WTC11 (cell line): ENCODE measurements around the gene TPRX1. TPM values are rescaled to one million over a fixed set of nuclear protein-coding genes. Genes with fewer than 3 reads are reported as not detected.

ENCODE experiments used
- ATAC-seq: fragments of 200-7000 bp; cut with Tn5 transposase; 2 replicates; pipeline ENCODE4 v1.10.0; 2021; ENCODE audit warnings: mild to moderate bottlenecking, moderate library complexity
- CTCF ChIA-PET: fragments of 300-600 bp; sonication (Branson Sonifier 250); formaldehyde crosslinking; loops from one replicate; lab custom pipeline; 2021; ENCODE audit warnings: antibody characterized with exemption; lab: Charles Lee
- POLR2A ChIA-PET: fragments of 350-600 bp; sonication (Branson Sonifier 250); formaldehyde crosslinking; loops from one replicate; lab custom pipeline; 2021; ENCODE audit warnings: antibody characterized with exemption; lab: Charles Lee
- DNase-seq: peaks from one replicate; pipeline ENCODE4 v3.0.0; 2021; ENCODE audit warnings: low spot score
- H3K27ac Mint-ChIP-seq: 2 replicates; pipeline ENCODE4 v1.8.0; 2021; ENCODE audit warnings: mixed read lengths
- H3K27me3 Mint-ChIP-seq: 2 replicates; pipeline ENCODE4 v1.8.0; 2021; ENCODE audit warnings: low read depth, mild to moderate bottlenecking, moderate library complexity, mixed read lengths
- H3K36me3 Mint-ChIP-seq: 2 replicates; pipeline ENCODE4 v1.8.0; 2021; ENCODE audit warnings: mixed read lengths
- H3K4me1 Mint-ChIP-seq: 2 replicates; pipeline ENCODE4 v1.8.0; 2022; ENCODE audit warnings: mixed read lengths
- H3K4me3 Mint-ChIP-seq: 2 replicates; pipeline ENCODE4 v1.8.0; 2021; ENCODE audit warnings: mild to moderate bottlenecking, moderate library complexity, mixed read lengths
- H3K9me3 Mint-ChIP-seq: 2 replicates; pipeline ENCODE4 v1.8.0; 2021; ENCODE audit warnings: mixed read lengths
- ELF4 ChIP-seq: sonication (generic); formaldehyde crosslinking; IDR thresholded peaks from 2 replicates; pipeline ENCODE4 v1.8.1; 2022; ENCODE audit warnings: low read depth, mild to moderate bottlenecking, moderate library complexity, missing genetic modification reagents
- JAZF1 ChIP-seq: fragments of 250-450 bp; sonication (Bioruptor Pico); IDR thresholded peaks from 2 replicates; pipeline ENCODE4 v1.9.0; 2021; ENCODE audit warnings: moderate library complexity, mild to moderate bottlenecking, inconsistent platforms
- OVOL2 ChIP-seq: fragments of 250-450 bp; sonication (Bioruptor Pico); IDR thresholded peaks from 2 replicates; pipeline ENCODE4 v1.9.0; 2021; ENCODE audit warnings: mild to moderate bottlenecking, borderline replicate concordance
- RELA ChIP-seq: sonication (generic); formaldehyde crosslinking; IDR thresholded peaks from 2 replicates; pipeline ENCODE4 v1.8.1; 2022; ENCODE audit warnings: missing genetic modification reagents, mild to moderate bottlenecking, borderline replicate concordance
- SOX15 ChIP-seq: fragments of 250-450 bp; sonication (Bioruptor Pico); IDR thresholded peaks from 2 replicates; pipeline ENCODE4 v1.9.0; 2021; ENCODE audit warnings: mild to moderate bottlenecking
- ZNF138 ChIP-seq: sonication (generic); formaldehyde crosslinking; conservative IDR thresholded peaks from 2 replicates; pipeline ENCODE4 v1.8.1; 2022; ENCODE audit warnings: mild to moderate bottlenecking, moderate library complexity, missing genetic modification reagents
- ZNF423 ChIP-seq: fragments of 250-450 bp; sonication (Bioruptor Pico); IDR thresholded peaks from 2 replicates; pipeline ENCODE4 v2.1.2; 2022; ENCODE audit warnings: mild to moderate bottlenecking, moderate library complexity
- total RNA-seq: library from RNA; stranded (reverse); gene quantifications from 3 replicates; pipeline ENCODE4 v1.2.3, GENCODE V29; 2021
- TF ChIP-seq, protein P1 (sequence below): sonication (generic); formaldehyde crosslinking; conservative IDR thresholded peaks from 2 replicates; pipeline ENCODE4 v1.8.1; 2023; ENCODE audit warnings: mild to moderate bottlenecking, low read depth, missing genetic modification reagents, moderate library complexity
- TF ChIP-seq, protein P2 (sequence below): sonication (generic); formaldehyde crosslinking; IDR thresholded peaks from 2 replicates; pipeline ENCODE4 v1.8.1; 2022; ENCODE audit warnings: mild to moderate bottlenecking, moderate library complexity, missing genetic modification reagents
- TF ChIP-seq, protein P3 (sequence below): fragments of 200-600 bp; IDR thresholded peaks from 2 replicates; pipeline ENCODE4 v1.8.0; 2022; ENCODE audit warnings: antibody characterized with exemption
- TF ChIP-seq, protein P4 (sequence below): sonication (generic); formaldehyde crosslinking; IDR thresholded peaks from 2 replicates; pipeline ENCODE4 v1.8.0; 2022; ENCODE audit warnings: mild to moderate bottlenecking, missing genetic modification reagents
- TF ChIP-seq, protein P5 (sequence below): sonication (generic); formaldehyde crosslinking; IDR thresholded peaks from 2 replicates; pipeline ENCODE4 v1.8.0; 2022; ENCODE audit warnings: missing genetic modification reagents
- TF ChIP-seq, protein P6 (sequence below): sonication (generic); formaldehyde crosslinking; IDR thresholded peaks from 2 replicates; pipeline ENCODE4 v1.8.1; 2022; ENCODE audit warnings: low read depth, mild to moderate bottlenecking, moderate library complexity, missing genetic modification reagents, borderline replicate concordance
- TF ChIP-seq, protein P7 (sequence below): fragments of 250-450 bp; sonication (Bioruptor Pico); IDR thresholded peaks from 2 replicates; pipeline ENCODE4 v1.8.0; 2021; ENCODE audit warnings: mild to moderate bottlenecking

Gene TPRX1
- total RNA-seq, 1 experiment from 2014 or later, result not detected

DNA sequence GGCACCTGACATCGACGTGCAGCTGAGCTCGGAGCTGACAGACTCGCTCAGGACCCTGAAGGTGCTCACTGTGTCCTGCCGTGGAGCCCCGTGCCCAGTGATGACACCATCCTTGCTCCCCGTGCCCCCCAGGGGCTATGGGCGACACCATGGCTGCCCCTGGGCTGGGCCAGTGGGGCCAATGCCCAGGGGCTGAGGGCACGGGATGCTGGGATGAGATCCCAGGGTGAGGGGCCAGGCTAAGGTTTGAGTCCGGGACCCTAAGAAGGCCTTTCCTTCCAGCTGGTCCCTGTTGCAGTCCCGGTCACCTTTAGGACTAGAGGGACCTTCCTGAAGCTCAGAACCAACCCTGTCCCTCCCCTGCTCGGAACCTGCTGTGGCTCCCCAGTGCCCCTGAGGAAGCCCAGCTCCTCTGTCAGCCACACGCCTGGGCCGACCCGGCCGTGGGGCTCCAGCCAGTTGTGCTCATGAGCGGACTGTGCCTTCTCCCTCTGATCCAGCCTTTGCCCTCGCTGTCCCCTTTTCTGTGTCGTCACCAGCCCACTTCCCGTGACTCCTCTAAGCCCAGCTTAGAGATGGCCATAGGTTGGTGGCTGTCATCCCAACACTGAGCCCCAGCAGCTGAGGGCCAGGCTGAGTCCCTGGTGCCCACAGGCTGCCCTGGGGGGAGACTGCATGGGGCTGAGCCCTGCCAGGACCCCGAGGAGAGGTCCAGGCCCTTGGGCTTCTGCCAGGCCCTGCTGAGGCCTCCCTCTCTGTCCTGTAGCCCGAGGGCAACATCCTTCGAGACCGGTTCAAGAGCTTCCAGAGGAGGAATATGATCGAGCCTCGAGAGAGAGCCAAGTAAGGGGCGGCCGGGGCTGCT is 48.4 kb downstream of the TPRX1 start (continued):
- TF ChIP-seq, protein P1, sequence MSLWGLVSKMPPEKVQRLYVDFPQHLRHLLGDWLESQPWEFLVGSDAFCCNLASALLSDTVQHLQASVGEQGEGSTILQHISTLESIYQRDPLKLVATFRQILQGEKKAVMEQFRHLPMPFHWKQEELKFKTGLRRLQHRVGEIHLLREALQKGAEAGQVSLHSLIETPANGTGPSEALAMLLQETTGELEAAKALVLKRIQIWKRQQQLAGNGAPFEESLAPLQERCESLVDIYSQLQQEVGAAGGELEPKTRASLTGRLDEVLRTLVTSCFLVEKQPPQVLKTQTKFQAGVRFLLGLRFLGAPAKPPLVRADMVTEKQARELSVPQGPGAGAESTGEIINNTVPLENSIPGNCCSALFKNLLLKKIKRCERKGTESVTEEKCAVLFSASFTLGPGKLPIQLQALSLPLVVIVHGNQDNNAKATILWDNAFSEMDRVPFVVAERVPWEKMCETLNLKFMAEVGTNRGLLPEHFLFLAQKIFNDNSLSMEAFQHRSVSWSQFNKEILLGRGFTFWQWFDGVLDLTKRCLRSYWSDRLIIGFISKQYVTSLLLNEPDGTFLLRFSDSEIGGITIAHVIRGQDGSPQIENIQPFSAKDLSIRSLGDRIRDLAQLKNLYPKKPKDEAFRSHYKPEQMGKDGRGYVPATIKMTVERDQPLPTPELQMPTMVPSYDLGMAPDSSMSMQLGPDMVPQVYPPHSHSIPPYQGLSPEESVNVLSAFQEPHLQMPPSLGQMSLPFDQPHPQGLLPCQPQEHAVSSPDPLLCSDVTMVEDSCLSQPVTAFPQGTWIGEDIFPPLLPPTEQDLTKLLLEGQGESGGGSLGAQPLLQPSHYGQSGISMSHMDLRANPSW (CRISPR knock-in tag), result no peak
- no peak for TF ChIP-seq ZNF138 (CRISPR knock-in tag)

DNA sequence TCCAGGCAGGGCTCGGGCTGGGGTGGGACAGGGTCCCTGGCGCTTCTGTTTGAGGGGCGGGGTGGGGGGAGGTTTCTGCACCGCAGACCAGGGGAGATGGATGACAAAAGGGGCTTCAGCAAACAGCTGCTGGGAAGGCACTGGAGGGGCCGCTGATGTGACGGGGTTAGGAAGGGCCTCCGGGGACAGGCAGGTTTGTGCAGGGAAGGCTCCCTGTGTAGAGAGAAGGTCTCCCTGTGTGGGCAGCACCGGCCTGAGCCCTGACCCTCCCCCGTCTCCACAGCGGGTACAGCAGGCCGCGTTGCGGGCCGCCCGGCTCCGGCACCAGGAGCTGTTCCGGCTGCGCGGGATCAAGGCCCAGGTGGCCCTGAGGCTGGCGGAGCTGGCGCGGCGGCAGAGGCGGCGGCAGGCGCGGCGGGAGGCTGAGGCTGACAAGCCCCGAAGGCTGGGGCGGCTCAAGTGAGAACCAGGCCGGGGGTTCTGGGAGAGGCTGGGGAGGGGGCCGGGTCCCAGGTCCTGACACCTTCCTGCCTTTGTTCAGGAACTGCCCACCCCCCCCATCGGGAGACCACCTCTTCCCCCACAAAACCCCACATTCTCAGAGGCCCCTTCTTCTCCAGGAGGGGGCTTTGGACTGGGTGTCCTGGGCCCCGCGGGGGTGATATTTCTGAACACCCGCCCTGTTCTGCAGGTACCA is 49.1 kb downstream of the TPRX1 start:
- Mint-ChIP-seq H3K27ac (no peak overlapping the region), H3K36me3 (peaks cover 66% of the 10 kb centered on the region), H3K4me3 (no peak overlapping the region), H3K4me1 (no peaks in the 10 kb centered on the region), H3K27me3 (no peaks in the 10 kb centered on the region), H3K9me3 (peaks cover 4% of the 10 kb centered on the region)
- DNase-seq (no peak), ATAC-seq (no peak)
- ChIA-PET CTCF (interaction anchor here (0.6 to 4.8 kb wide), 3 partner anchors 8 to 33 kb away, joined by 3 to 26 read pairs (median 6); no protein-coding TSS in a partner anchor), POLR2A (no interaction called here)
- TF ChIP-seq ZNF423 (CRISPR knock-in tag), result no peak
- TF ChIP-seq ELF4, result no peak
- no peak for TF ChIP-seq ZNF138 (CRISPR knock-in tag)
- TF ChIP-seq, protein P2, sequence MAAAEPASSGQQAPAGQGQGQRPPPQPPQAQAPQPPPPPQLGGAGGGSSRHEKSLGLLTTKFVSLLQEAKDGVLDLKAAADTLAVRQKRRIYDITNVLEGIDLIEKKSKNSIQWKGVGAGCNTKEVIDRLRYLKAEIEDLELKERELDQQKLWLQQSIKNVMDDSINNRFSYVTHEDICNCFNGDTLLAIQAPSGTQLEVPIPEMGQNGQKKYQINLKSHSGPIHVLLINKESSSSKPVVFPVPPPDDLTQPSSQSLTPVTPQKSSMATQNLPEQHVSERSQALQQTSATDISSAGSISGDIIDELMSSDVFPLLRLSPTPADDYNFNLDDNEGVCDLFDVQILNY (CRISPR knock-in tag), result no peak
- TF ChIP-seq, protein P3, sequence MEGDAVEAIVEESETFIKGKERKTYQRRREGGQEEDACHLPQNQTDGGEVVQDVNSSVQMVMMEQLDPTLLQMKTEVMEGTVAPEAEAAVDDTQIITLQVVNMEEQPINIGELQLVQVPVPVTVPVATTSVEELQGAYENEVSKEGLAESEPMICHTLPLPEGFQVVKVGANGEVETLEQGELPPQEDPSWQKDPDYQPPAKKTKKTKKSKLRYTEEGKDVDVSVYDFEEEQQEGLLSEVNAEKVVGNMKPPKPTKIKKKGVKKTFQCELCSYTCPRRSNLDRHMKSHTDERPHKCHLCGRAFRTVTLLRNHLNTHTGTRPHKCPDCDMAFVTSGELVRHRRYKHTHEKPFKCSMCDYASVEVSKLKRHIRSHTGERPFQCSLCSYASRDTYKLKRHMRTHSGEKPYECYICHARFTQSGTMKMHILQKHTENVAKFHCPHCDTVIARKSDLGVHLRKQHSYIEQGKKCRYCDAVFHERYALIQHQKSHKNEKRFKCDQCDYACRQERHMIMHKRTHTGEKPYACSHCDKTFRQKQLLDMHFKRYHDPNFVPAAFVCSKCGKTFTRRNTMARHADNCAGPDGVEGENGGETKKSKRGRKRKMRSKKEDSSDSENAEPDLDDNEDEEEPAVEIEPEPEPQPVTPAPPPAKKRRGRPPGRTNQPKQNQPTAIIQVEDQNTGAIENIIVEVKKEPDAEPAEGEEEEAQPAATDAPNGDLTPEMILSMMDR, result no peak
- TF ChIP-seq, protein P4, sequence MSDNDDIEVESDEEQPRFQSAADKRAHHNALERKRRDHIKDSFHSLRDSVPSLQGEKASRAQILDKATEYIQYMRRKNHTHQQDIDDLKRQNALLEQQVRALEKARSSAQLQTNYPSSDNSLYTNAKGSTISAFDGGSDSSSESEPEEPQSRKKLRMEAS (CRISPR knock-in tag), result no peak
- TF ChIP-seq SOX15 (CRISPR knock-in tag), result no peak
- TF ChIP-seq, protein P5, sequence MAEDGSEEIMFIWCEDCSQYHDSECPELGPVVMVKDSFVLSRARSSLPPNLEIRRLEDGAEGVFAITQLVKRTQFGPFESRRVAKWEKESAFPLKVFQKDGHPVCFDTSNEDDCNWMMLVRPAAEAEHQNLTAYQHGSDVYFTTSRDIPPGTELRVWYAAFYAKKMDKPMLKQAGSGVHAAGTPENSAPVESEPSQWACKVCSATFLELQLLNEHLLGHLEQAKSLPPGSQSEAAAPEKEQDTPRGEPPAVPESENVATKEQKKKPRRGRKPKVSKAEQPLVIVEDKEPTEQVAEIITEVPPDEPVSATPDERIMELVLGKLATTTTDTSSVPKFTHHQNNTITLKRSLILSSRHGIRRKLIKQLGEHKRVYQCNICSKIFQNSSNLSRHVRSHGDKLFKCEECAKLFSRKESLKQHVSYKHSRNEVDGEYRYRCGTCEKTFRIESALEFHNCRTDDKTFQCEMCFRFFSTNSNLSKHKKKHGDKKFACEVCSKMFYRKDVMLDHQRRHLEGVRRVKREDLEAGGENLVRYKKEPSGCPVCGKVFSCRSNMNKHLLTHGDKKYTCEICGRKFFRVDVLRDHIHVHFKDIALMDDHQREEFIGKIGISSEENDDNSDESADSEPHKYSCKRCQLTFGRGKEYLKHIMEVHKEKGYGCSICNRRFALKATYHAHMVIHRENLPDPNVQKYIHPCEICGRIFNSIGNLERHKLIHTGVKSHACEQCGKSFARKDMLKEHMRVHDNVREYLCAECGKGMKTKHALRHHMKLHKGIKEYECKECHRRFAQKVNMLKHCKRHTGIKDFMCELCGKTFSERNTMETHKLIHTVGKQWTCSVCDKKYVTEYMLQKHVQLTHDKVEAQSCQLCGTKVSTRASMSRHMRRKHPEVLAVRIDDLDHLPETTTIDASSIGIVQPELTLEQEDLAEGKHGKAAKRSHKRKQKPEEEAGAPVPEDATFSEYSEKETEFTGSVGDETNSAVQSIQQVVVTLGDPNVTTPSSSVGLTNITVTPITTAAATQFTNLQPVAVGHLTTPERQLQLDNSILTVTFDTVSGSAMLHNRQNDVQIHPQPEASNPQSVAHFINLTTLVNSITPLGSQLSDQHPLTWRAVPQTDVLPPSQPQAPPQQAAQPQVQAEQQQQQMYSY (CRISPR knock-in tag), result no peak
- no peak for TF ChIP-seq RELA (CRISPR knock-in tag)
- no peak for TF ChIP-seq JAZF1 (CRISPR knock-in tag)
- no peak for TF ChIP-seq OVOL2 (CRISPR knock-in tag)
- TF ChIP-seq, protein P6, sequence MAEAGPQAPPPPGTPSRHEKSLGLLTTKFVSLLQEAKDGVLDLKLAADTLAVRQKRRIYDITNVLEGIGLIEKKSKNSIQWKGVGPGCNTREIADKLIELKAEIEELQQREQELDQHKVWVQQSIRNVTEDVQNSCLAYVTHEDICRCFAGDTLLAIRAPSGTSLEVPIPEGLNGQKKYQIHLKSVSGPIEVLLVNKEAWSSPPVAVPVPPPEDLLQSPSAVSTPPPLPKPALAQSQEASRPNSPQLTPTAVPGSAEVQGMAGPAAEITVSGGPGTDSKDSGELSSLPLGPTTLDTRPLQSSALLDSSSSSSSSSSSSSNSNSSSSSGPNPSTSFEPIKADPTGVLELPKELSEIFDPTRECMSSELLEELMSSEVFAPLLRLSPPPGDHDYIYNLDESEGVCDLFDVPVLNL (CRISPR knock-in tag), result no peak
- TF ChIP-seq, protein P7, sequence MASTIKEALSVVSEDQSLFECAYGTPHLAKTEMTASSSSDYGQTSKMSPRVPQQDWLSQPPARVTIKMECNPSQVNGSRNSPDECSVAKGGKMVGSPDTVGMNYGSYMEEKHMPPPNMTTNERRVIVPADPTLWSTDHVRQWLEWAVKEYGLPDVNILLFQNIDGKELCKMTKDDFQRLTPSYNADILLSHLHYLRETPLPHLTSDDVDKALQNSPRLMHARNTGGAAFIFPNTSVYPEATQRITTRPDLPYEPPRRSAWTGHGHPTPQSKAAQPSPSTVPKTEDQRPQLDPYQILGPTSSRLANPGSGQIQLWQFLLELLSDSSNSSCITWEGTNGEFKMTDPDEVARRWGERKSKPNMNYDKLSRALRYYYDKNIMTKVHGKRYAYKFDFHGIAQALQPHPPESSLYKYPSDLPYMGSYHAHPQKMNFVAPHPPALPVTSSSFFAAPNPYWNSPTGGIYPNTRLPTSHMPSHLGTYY, result no peak
